GM18868 (cell line): Measurements from ENCODE around the gene DIP2C.

Experiments
- ATAC-seq: cut with Tn5 transposase; IDR thresholded peaks from one replicate; pipeline ENCODE4 v1.9.1; 2021; ENCODE audit warnings: mild to moderate bottlenecking, moderate library complexity; ENCODE audit not compliant: unreplicated experiment

The DIP2C gene

DNA sequence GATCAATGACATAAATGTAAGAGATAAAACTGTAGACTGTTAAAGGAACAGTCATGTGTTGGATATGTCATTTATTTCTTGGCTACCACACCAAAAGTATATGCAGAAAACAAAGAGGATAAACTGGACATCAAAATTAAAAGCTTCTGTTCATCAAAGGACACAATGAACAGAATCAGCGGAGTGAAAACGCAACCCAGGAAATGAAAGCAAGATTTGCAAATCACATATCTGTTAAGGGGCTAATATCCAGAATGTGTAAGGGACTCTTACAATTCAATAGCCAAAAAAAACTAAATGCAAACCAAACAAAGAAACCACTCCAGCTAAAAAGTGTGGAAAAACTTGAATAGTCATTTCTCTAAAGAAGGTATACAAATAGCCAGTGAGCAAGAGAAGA, 390.0 kb downstream of the DIP2C start:
- peak; percentile 40 for ATAC-seq

- no peak for ATAC-seq
Observed at GRCh38 chr10:298033-298432, 391.4 kb downstream of the DIP2C start.

- no peak for ATAC-seq
Observed at GRCh38 chr10:297567-297966, 391.9 kb downstream of the DIP2C start.

- ATAC-seq, result no peak
Observed at GRCh38 chr10:293636-294035, 395.8 kb downstream of the DIP2C start.

DNA sequence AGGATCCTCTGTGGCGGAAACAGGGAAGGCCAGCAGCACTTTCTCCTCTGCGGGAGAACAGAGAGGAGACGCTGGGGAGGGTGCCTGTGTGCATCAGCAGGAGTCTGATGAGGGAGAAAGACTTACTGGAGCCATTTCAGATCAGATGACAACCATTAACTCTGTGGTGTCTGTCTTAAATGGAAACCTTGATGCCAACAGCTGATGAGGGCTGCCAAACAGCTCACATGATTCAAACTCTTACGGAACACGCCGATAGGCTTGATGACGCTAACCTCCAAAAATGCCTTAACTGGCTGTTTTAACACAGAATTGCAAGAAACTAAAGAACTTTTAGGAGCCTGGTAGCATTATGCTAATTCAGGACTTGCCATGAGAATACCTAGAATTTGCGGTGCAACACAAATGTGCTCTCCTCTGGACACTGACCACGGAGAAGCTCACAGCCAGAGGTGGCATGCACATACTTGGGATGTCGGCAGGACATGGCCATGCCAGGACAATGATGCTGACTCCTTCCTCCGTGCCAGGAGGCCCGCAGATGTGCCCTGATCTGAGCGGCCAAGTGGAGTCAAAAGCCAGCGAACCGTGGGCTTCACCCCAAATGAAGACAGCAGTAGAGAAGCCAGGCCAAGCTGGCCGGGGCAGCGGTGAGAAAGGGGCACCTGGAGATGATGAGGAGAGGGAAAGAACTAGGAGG, 399.3 kb downstream of the DIP2C start:
- ATAC-seq, result no peak

- no peak for ATAC-seq
Observed at GRCh38 chr10:289581-289980, 399.9 kb downstream of the DIP2C start.

- ATAC-seq, result no peak
Observed at GRCh38 chr10:288316-289200, 400.9 kb downstream of the DIP2C start.

DNA sequence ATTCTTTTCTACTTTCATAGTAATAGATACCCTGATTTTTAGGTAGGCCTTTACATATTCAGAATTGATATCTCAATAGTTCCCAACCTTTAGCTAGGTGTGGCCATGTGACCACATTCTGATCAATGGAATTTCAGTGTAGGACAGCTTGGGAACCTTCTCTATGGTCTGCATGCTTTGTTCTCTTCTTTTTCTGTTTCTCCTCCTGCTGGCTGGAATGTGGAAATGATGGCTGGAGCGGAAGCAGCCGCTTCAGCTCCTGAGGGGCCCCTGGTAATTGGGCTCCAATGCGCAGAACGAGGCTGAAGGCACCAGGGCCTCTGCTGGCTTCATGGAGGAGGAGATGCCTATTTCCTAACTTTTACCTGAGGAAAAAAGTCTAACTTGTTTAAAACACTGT, 401.7 kb downstream of the DIP2C start:
- ATAC-seq, result no peak

GRCh38 chr10:287026-287709, 402.3 kb downstream of the DIP2C start:
- no peak for ATAC-seq

- ATAC-seq, result no peak
Observed at GRCh38 chr10:285216-285615, 404.3 kb downstream of the DIP2C start.

GRCh38 chr10:283916-284356, 405.5 kb downstream of the DIP2C start:
- peak; percentile 91 for ATAC-seq

- no peak for ATAC-seq
Observed at GRCh38 chr10:283140-283479, 406.4 kb downstream of the DIP2C start.

GRCh38 chr10:282294-283139, 407.0 kb downstream of the DIP2C start:
- ATAC-seq, result no peak

DNA sequence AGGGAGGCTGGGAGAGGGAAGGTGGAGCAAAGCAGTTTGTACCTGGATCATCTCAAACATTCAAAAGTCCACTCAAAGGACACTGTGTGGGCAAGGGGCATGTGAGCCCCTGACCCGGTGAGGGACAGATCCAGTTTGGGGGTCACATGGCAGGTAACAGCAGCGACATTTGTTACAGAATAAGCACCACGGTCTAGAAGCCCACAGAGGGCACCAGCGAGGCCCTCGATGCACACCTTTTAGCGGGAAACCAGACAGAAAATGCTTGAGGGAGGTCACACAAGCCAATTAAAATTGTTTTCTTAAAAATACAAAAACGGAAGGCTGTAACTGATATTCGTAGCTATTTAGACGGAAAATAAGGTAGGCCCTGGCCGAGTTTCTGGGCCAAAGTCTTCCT, 409.8 kb downstream of the DIP2C start:
- no peak for ATAC-seq

- no peak for ATAC-seq
Observed at GRCh38 chr10:279232-279631, 410.2 kb downstream of the DIP2C start.

GRCh38 chr10:278707-279106, 410.8 kb downstream of the DIP2C start:
- ATAC-seq, result no peak

- no peak for ATAC-seq
Observed at GRCh38 chr10:277963-278362, 411.5 kb downstream of the DIP2C start.

DNA sequence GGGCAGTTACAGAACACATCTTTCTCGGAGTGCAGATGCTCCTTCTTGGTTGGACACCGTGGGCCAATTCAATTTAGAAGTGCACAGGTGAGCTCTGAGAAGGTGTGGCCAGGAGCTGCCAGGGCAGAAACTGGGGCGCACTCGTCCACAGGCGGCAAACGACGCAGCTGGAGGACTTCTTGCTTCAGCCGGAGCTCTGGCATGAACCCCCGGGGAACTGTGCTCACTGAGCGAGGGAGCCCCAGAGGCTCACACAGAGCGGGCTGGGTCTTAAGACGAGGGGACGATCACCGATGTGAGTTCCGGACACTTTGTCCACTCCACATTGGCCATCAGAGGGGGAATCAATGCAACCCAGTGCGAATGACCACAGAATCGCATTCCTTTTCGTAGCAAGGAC, 413.8 kb downstream of the DIP2C start:
- no peak for ATAC-seq

DNA sequence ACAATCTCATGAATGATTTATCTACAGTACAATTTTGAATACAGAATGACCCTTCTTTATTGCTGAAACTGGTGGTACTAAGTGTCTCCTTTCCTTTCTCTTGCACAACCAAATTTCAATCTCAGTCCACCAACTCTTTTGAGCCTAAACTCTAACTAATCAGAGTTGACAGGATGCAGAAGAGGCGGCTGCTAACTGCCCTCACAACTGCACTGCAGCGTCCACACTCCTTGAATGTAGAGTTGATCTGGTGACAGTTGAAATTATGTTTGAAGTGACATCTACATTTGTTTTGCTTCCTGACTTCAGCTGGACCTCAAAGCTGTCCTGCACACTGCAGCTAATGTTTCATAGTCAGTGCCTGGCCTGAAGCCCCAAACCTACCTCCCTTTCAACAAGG, 414.6 kb downstream of the DIP2C start:
- ATAC-seq, result no peak

DNA sequence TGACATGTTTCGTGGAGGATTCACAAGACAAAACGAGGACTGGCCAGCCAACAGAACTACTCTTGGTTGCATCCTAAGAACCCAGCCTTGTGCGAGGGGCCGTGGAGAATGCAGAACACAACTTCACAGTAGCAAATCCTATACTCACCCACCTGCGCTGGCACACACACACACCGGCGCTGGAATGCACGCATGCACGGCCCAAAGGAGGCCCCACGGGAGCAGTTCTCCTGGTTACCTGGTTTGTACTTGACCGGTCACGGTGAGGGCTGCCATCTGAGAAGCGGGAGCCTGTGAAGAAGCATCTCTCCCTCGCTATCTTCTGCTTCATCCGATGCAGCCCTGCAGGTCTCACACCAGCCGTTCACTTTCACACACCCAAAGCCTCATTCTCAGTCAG, 416.4 kb downstream of the DIP2C start:
- ATAC-seq, result no peak

GRCh38 chr10:271722-272121, 417.7 kb downstream of the DIP2C start:
- ATAC-seq, result no peak
